Smooth muscle cell (in vitro differentiated cells): Measurements from ENCODE around the gene CCDC85C. TPM values are rescaled to one million over a fixed set of nuclear protein-coding genes. Genes with fewer than 3 reads are reported as not detected.

Experiments
- DNase-seq: peaks from one replicate; lab custom pipeline; 2025; ENCODE audit not compliant: unreplicated experiment; lab: John Stamatoyannopoulos, UW
- H2AFZ ChIP-seq: fragments of 200-600 bp; sonication (generic); 2 replicates; pipeline ENCODE4 v1.6.0; 2016; ENCODE audit warnings: antibody characterized with exemption, low read depth, mild to moderate bottlenecking
- H3F3A ChIP-seq: fragments of 200-600 bp; sonication (generic); 2 replicates; pipeline ENCODE4 v1.6.0; 2017; ENCODE audit warnings: antibody characterized with exemption, low read depth
- H3K27ac ChIP-seq: fragments of 200-600 bp; sonication (generic); 2 replicates; pipeline ENCODE4 v1.5.1; 2016; ENCODE audit warnings: low read depth, mild to moderate bottlenecking
- H3K27me3 ChIP-seq: fragments of 200-600 bp; sonication (generic); 2 replicates; pipeline ENCODE4 v1.6.1; 2016; ENCODE audit warnings: low read depth, mild to moderate bottlenecking
- H3K36me3 ChIP-seq: fragments of 200-600 bp; sonication (generic); 2 replicates; pipeline ENCODE4 v1.5.1; 2016; ENCODE audit warnings: low read depth
- H3K4me1 ChIP-seq: fragments of 200-600 bp; sonication (generic); 2 replicates; pipeline ENCODE4 v1.5.1; 2016; ENCODE audit warnings: low read depth
- H3K4me2 ChIP-seq: fragments of 200-600 bp; sonication (generic); 2 replicates; pipeline ENCODE4 v1.6.0; 2016; ENCODE audit warnings: mild to moderate bottlenecking
- H3K4me3 ChIP-seq: fragments of 200-600 bp; sonication (generic); 2 replicates; pipeline ENCODE4 v1.5.1; 2016; ENCODE audit warnings: mild to moderate bottlenecking
- H3K79me2 ChIP-seq: fragments of 200-600 bp; sonication (generic); 2 replicates; pipeline ENCODE4 v1.6.0; 2016; ENCODE audit warnings: low read depth, mild to moderate bottlenecking
- H3K9ac ChIP-seq: fragments of 200-600 bp; sonication (generic); 2 replicates; pipeline ENCODE4 v1.6.0; 2016; ENCODE audit warnings: low read depth
- H3K9me3 ChIP-seq: fragments of 200-600 bp; sonication (generic); replicated peaks from 2 replicates; pipeline ENCODE4 v1.5.1; 2016; ENCODE audit warnings: low read depth
- H4K20me1 ChIP-seq: fragments of 200-600 bp; sonication (generic); 2 replicates; pipeline ENCODE4 v1.6.0; 2016; ENCODE audit warnings: low read depth
- WGBS: methylation state at CpG from one replicate; pipeline ENCODE4 v1.1.7; 2016; ENCODE audit warnings: low lambda C conversion rate; 5-methylcytosine and 5-hydroxymethylcytosine counted together
- polyA plus RNA-seq: library from polyadenylated mRNA; unstranded; fragments of >200 nt; fragmentation: Nextera tagmentation; extraction: Ambion mirVana; gene quantifications from 2 replicates; pipeline ENCODE4 v1.2.1, GENCODE V29; 2016
- total RNA-seq: library from RNA; depleted of rRNA; stranded (reverse); fragments of >200 nt; gene quantifications from 2 replicates; pipeline ENCODE4 v1.2.3, GENCODE V29; 2014
- TF ChIP-seq, protein P1 (sequence below): fragments of 200-600 bp; sonication (generic); IDR thresholded peaks from 2 replicates; pipeline ENCODE4 v1.5.1; 2017; ENCODE audit warnings: borderline replicate concordance, mild to moderate bottlenecking, antibody characterized with exemption; ENCODE audit not compliant: insufficient read depth, poor library complexity, severe bottlenecking

Gene CCDC85C
- total and polyA plus RNA-seq, 2 experiments from 2014 or later = 4.0 to 6.5 TPM

DNA sequence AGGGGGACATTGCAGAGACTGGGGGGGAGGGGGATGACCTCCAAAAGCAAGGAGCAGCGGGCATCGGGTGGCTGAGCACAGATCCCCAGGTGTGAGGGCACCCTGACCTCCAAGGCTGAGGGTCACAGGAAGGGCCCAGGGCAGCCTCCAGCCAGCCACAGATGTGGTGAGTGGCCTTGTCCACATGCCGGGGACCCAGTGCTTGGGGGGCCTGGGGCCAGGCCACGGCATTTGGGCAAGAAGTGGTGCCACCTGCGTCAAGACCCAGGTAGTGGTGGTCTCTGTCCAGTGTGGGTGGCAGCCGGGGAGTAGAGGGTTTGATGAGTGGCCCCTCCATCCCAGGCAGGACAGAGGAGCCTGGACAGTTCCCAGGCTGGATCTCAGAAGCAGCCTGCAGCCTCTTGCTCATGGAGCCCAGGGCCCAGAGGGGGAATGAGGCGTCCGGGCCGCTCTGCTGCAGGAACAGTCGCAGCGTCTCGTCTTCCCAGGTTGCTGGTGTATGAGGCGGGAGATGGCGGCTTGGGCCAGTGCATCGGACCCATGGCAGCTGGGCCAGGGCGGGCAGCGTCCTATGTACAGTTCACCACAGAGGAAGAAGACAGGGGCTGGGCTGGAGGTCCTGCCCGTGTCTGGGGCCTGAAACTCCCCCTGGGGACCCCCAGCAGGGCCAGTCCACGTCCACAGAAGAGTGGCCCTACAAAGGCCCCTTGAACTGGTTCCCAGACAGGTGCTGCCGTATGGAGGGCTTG lies 89.3 kb downstream of the CCDC85C start:
- no peaks in the 10 kb centered on the region for H3K9me3 ChIP-seq
- no peak overlapping the region for H2AFZ ChIP-seq
- TF ChIP-seq, protein P1, sequence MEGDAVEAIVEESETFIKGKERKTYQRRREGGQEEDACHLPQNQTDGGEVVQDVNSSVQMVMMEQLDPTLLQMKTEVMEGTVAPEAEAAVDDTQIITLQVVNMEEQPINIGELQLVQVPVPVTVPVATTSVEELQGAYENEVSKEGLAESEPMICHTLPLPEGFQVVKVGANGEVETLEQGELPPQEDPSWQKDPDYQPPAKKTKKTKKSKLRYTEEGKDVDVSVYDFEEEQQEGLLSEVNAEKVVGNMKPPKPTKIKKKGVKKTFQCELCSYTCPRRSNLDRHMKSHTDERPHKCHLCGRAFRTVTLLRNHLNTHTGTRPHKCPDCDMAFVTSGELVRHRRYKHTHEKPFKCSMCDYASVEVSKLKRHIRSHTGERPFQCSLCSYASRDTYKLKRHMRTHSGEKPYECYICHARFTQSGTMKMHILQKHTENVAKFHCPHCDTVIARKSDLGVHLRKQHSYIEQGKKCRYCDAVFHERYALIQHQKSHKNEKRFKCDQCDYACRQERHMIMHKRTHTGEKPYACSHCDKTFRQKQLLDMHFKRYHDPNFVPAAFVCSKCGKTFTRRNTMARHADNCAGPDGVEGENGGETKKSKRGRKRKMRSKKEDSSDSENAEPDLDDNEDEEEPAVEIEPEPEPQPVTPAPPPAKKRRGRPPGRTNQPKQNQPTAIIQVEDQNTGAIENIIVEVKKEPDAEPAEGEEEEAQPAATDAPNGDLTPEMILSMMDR = no peak
- no peaks in the 10 kb centered on the region for H3K36me3 ChIP-seq
- no peak overlapping the region for H3K4me2 ChIP-seq
- WGBS = 95% methylated on average over 20 of the region's 20 CpGs
- no peak overlapping the region for H3K27ac ChIP-seq
- H3K79me2 ChIP-seq = no peaks in the 10 kb centered on the region
- H3F3A ChIP-seq = peaks cover 8% of the 10 kb centered on the region
- no peak overlapping the region for H3K4me3 ChIP-seq
- no peaks in the 10 kb centered on the region for H3K27me3 ChIP-seq
- peaks cover 29% of the 10 kb centered on the region for H4K20me1 ChIP-seq
- H3K9ac ChIP-seq = no peak overlapping the region
- no peaks in the 10 kb centered on the region for H3K4me1 ChIP-seq
- DNase-seq = no peak

DNA sequence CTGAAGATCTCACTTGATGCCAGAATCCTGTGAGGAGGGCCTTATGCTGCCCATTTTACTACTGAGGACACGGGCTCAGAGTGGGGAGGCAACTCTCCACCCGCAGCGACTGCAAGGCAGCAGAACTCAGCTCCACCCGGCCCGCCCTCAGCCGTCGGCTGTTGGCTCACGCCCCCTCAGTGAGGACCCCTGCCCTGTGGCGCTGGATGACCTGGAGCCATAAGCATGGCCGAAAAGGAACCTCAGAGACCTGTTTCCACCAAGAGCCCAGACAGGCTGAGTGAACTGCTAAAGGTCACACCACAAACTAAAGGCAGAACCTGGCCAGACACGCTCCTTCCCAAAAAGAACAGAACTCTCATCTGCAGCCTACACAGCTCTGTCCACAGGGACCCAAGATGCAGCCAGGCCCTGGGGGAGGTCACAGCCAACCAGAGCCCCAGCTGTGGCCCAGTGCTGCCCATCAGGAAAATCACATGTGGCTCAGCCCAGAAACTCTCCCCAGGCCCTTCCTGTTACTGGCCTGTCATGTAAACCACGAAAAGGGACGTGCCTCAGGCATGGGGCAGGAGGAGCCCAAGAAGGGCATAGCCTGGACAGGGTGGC lies 90.0 kb downstream of the CCDC85C start:
- H3F3A ChIP-seq = peaks cover 8% of the 10 kb centered on the region
- H3K9ac ChIP-seq = no peak overlapping the region
- H2AFZ ChIP-seq = no peak overlapping the region
- H3K79me2 ChIP-seq = no peaks in the 10 kb centered on the region
- H3K4me2 ChIP-seq = no peak overlapping the region
- no peaks in the 10 kb centered on the region for H3K4me1 ChIP-seq
- WGBS = 88% methylated on average over 13 of the region's 13 CpGs
- no peaks in the 10 kb centered on the region for H3K36me3 ChIP-seq
- H3K27ac ChIP-seq = no peak overlapping the region
- peaks cover 35% of the 10 kb centered on the region for H4K20me1 ChIP-seq
- H3K9me3 ChIP-seq = no peaks in the 10 kb centered on the region
- DNase-seq = no peak
- no peaks in the 10 kb centered on the region for H3K27me3 ChIP-seq
- TF ChIP-seq, protein P1 = no peak
- H3K4me3 ChIP-seq = no peak overlapping the region

DNA sequence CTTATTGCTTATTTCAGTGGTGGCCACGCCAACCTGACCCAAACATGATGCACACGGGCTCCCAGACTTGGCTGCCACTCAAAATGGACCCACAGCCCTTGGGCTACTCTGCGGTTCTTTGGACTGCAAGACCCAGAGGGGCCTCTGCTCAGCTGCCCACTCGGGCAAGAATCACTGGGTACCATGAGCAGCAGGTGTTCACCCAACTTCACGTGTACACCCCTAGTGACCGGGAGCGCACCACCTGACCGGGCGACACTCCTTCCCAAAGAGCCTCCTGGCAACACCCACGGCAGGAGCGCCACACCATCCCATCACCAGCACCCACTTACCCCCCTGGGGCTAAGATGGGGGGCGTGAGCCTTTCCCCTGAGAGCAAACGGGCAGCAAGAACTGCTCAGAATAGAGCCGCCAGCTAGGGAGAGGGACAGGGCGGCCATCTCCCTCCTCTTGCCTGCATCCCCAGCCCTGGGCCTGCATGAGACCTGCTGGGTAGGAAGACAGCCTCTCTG lies 90.8 kb downstream of the CCDC85C start:
- Histone ChIP-seq H3K36me3 (no peaks in the 10 kb centered on the region), H2AFZ (no peak overlapping the region), H3K27me3 (no peaks in the 10 kb centered on the region), H3K4me3 (no peak overlapping the region), H3K27ac (no peak overlapping the region), H3K79me2 (no peaks in the 10 kb centered on the region), H3F3A (peaks cover 8% of the 10 kb centered on the region), H3K4me1 (no peaks in the 10 kb centered on the region), H4K20me1 (peaks cover 39% of the 10 kb centered on the region), H3K9ac (no peak overlapping the region), H3K4me2 (no peak overlapping the region), H3K9me3 (no peaks in the 10 kb centered on the region)
- no peak for DNase-seq
- TF ChIP-seq, protein P1 = no peak
- WGBS = 93% methylated on average over 15 of the region's 15 CpGs
